Nucleus accumbens (tissue), 56 donors: ENCODE measurements around the gene UFD1.

ENCODE experiments used
- DNase-seq, 56 donors: peaks; one replicate each; lab custom pipeline; 2025; lab: John Stamatoyannopoulos, UW

UFD1 gene

DNA sequence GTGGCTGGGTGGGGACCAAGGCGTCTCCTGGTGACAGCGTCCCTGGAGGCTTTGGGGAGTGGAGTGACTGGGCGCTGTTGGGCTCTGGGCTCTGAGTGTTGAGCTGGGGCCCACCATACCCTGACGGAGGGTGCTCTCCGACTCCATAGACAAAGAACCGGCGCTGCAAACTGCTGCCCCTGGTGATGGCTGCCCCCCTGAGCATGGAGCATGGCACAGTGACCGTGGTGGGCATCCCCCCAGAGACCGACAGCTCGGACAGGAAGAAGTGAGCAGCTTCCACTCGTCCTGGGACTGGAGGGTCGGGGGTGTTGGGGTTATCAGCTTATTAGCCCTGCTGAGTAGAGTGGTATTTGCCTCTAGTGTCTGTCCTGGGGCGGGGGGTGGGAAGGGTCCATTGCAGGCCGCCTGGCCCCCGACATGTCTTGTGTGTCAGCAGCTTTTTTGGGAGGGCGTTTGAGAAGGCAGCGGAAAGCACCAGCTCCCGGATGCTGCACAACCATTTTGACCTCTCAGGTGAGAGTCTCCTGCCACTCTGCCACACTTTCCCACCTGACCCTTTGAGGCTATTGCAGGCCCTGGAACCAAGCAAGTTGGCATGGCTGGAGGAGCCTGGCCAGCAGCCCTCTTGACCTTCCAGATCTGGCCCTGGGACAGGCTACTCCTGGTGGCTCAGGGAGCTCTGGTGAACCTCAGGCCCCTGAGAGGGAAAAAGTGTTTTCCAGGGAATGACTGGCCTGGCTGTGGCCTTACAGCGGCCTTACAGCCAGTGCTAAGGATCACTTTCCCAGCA lies 37.6 kb upstream of the UFD1 start:
- DNase-seq: no peak

DNA sequence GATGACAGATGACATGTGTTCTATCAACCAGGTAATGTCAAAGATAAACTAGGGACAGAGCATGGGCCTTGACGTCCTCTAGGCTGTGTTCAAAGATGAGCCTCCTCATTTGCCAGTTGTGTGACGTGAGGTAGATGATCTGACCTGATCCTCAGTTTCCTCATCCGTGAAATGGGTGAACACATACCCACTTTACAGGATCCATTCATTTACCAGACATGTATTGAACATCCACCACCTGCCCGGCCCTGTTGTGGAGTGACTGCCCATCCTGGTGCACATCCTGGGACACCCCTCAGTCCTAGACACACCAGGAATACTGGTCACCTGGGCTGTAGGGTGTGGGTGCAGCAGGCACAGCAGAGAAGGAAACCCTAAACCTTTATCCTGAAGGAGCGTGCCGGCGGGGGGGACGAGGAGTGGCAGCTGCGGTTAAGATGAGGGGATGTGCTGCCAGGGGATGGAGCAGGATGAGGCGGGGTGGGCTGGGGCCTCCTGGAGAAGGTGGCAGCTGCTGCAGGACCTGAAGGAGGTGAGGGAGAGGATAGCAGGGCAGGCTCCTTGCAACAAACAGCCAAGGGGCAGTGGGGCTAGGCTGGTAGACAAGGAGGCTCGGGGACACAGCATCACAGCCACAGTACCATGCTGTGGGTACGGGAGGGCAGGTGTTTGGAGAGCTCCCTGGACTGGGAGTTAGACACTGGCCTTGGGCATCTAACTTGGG lies 36.8 kb upstream of the UFD1 start:
- no peak for DNase-seq

DNA sequence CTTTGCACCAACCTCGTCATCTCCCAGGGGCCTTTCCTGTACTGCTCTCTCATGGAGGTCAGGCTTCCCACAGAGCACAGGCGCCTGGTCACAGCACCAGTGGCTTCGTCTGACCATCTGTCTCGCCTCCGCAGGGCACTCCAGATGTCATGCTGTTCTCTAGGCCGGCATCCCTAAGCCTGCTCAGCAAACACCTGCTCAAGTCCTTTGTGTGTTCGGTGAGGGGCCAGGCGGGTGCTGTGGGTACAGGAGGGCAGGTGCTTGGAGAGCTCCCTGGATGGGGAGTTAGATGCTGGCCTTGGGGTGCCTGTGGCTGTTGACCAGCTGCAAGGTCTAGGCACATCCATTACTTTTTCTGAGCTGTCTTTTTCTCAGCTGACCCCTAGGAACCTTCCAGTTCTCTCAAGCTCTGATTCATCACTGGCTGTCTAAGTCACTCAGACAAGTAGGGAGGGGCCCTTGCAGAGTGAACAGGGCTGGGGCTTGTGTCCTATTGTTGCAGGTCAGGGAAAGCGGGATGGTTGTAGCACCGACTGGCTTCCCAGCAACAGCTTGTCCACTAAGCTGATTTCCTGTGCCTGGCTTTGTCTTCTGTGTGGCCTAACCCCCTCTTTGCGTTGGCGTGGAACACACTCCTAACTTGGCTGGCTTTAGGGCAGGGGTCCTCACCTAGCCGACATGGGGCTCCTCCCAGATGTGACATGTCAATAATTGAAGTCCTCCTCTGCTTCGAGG lies 36.0 kb upstream of the UFD1 start:
- no peak for DNase-seq

DNA sequence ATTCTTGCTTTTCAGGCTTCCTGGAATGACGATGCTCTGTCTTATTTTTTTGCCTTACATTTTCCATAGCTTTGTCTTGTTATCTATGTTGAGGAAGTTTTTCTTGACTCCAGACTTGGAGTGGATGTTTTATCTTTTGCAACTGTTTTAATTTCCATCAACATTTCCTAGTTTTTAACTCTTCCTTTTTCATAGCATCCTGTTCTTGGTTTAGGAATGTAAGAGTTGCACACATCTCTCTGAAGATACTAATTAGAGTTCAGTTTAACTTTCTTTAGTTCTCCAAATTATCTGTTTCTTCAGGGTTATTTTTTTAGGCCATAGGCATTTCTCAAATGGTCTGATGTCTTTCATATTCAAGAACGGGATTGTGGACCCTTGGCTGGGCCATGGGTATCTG lies 34.8 kb upstream of the UFD1 start:
- no peak for DNase-seq

DNA sequence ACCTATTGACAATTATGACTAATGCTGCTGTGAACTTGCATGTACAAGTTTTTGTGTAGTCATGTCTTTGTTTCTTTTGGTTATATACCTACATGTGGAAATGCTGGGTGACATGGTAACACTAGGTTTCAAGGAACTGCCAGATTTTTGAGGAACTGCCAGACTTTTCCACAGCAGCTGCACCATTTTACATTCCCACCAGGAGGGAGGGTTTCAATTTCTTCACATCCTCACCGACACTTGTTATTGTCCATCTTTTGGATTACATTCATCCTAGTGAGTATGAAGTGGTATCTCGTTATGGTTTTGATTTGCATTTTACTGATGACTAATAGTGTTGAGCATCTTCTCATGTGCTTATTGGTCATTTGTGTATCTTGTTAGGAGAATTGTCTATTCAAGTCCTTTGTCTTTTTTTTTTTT lies 31.9 kb upstream of the UFD1 start:
- DNase-seq: no peak

DNA sequence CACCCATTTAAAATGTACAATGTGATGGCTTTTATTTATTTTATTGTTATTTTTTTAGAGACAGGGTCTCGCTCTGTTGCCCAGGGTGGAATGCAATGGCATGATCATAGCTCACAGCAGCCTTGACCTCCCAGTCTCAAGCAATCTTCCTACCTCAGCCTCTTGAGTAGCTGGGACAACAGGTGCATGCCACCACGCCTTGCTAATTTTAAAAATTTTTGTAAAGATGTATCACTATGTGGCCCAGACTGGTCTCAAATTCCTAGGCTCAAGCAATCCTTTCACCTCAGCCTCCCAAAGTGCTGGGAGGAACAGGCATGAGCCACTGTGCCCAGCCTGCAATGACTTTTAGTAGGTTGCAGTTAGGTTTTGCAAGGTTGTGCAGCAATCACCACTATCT lies 30.9 kb upstream of the UFD1 start:
- no peak for DNase-seq

DNA sequence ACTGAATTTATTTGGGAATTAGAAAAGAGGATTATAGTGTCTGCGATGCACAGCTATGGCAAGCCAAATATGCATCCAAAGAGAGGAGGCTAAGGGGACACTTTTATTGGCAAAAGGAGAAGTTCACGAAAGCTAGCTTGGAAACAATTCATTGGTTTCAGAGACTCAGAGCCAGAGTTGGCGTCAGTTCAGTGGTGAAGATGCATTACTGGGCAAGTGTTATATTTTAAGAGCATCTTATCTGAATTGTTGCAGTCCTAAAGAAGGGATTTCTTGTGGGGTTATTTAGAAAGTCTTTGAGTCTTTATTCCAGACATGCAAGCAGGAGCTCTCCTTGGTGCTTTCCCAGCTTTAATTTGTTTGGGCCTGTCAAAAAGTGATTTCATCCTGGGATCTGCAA lies 30.2 kb upstream of the UFD1 start:
- no peak for DNase-seq

DNA sequence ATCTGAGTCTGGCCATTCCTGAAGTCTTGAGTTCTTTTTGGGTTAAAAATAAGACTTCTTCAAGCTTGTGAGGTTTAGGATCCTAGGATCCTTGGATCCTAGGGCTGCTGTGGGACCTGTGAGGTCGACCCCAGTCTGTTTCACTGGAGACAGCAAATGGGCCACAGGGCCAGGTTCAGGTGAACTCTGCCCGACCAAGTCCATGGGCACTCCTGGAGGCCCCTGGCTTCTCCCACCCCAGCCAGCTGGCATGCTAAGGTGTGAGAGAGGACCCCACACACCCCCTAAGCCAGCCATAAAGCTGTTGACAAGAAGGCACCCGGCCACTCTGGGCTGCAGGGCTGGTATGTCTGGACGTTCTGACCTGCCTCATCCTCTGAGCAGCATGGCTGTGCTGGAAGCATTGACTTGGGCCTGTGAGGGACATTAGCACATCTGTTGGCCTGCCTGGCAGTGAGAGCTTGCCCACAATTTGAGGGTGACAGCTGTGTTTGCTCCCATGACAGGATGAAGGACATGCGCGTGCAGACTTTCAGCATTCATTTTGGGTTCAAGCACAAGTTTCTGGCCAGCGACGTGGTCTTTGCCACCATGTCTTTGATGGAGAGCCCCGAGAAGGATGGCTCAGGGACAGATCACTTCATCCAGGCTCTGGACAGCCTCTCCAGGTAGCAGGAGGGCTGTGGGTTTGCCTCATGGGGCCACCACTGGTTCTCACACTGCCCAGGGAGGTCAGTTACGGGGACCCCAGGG lies 29.2 kb upstream of the UFD1 start:
- no peak for DNase-seq

DNA sequence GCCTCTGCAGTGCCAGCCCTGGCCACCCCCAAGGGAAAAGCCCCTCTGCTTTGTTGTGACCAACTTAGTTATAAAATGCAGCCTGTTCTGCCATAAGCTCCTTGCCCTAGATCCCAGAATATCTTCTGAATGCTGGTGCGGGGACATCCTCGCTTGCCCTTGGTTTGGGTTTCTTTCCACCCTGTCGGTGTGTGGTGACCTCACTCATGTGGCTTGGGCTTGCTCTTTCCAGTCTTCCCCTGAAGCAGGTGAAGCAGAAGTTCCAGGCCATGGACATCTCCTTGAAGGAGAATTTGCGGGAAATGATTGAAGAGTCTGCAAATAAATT lies 28.5 kb upstream of the UFD1 start:
- no peak for DNase-seq

DNA sequence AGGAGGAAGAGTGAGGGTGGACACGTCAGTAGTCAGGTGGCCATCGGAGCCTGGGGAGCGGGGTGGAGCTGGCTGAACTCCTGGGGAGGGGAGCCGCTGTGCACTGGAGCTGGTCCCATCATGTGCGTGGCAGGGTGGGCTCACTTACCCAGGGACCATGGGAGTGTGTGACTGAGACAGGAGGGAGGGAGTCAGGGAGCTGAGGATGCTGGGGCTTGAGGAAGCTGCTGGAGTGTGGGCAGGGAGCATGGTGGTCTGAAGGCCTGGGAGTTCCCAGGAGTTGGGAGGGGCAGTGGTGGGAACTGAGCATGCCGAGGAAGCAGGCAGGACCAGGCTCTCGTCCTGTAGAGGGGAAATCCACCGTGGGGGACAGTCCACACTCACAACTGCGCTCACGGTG lies 27.2 kb upstream of the UFD1 start:
- DNase-seq: no peak

DNA sequence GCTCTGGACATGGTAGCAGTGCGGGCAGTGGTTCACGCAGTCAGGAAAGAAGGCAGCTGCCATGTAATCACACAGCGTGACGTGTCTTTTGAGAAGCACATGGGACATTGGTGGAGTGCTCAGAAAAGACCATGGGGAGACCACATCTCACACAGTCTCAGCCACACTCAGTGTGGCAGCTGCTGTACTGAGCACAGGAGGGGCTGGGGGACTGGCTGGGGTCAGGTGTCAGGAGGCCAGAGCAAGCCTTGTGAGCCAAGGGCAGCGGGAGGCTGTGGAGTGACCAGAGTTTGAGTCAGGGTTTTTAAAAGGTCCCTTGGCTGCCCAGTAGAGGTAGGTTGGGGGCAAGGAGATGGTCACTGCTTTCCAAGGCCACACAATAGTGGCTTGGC lies 26.7 kb upstream of the UFD1 start:
- DNase-seq: no peak

DNA sequence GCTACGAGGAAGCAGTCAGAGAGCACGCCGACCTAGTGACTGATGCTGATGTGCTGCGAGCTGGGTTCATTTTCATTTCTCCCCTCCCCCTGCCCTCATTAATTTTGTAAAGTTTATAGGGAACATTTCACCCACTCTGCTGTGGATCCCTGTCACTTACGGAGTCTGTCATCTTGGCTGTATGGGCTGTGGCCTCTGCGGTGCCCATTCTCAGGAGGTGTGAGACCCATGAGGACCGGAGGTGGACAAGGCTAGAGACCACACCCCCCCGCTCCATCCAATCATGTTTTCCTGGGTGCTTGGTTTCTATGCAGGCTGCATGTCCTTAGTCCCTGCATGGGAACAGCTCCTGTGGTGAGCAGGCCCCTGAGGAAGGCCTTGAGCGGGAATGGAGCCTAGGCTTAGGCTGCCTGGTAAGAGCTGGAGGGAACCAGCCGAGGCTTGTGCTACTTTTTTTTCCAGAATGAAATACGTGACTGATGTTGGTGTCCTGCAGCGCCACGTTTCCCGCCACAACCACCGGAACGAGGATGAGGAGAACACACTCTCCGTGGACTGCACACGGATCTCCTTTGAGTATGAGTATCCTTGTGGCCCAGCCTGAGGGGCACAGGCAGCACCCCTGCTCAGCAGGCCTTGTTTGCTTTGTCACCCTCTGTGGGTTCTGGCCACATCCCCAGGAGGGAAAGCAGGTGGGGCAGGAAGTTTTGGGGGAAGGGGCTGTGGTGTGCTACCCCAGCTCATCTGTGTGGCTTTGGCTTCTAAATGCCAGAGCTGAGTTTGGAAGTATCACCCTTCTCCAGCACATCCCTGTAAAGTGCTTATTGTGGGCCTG lies 26.1 kb upstream of the UFD1 start:
- DNase-seq: no peak

DNA sequence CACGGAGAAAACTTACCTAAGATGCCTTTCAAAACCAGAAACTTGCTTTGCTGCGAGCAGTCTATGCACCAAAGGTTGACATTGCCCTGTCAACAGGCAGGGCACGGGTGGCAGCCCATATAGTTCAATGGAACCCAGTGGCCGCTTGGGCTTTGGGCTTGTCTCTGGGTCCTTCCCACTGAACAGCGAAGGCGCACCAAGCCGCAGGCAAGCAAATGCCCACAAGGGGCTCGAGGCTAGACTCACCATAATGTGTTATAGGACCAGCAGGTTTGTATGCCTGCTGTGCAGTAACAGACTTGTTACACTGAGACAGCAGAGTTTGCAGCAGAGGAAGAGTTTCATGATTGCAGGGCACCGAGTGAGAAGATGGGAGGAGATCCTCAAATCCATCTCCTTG lies 24.9 kb upstream of the UFD1 start:
- DNase-seq: no peak

DNA sequence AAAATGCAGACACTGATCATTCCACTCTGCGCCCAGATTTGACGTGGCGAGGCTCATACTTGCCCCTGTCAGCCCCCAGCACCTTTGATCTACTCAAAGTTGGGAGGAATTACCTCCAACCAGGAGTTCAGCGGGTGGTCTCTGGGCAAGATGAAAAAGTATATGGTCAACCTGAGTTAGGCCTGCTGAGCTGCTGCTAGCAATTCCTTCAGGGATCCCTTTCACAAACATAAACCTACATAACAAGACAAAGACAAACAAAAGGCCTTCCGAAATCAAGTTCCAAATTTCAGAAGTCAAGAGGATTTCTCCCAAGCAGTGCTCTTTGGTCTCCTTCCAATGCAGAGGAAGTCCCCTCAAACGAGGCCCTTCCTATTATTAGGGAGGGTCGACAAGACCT lies 24.4 kb upstream of the UFD1 start:
- no peak for DNase-seq

DNA sequence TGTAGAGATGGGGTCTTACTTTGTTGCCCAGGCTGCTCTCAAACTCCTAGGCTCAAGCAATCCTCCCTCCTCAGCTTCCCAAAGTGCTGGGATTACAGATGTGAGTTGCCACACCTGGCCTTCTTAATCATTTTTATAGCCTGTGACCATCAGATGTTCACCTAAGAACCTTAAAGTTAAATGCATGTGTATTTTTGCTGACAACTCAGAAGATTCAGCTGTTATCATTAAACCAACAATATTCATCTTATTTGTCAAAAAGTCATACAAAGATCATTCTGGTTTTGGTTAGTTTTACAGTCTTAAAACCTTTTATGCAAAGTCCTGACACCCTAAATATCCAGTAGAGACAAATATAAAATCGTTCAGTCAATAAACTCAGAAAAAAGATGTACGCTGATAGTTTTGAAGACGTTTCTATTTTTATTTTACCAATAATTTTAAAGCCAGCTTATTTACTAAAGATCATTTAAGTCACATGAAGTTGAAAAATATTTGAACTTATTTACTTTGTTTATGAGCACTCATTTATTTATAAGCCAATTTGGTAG lies 23.0 kb upstream of the UFD1 start:
- DNase-seq: no peak

DNA sequence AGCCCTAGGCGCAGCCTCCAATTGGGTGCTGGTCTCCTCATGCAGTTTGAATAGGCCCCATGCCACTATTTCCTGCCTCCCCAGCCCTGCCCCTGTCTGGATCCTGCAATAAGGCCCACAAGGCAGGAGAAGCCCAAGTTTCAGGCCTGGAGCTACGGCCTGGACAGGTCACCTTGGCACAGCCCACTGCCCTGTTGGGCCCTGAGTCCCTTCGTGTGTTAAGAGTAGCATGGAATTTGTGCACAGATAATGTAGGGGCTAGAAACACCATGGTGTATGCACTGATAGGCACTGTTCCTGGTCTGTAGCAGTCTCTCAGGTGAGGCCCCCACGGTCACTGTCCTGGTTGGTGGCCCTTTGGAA lies 20.9 kb upstream of the UFD1 start:
- DNase-seq: no peak

DNA sequence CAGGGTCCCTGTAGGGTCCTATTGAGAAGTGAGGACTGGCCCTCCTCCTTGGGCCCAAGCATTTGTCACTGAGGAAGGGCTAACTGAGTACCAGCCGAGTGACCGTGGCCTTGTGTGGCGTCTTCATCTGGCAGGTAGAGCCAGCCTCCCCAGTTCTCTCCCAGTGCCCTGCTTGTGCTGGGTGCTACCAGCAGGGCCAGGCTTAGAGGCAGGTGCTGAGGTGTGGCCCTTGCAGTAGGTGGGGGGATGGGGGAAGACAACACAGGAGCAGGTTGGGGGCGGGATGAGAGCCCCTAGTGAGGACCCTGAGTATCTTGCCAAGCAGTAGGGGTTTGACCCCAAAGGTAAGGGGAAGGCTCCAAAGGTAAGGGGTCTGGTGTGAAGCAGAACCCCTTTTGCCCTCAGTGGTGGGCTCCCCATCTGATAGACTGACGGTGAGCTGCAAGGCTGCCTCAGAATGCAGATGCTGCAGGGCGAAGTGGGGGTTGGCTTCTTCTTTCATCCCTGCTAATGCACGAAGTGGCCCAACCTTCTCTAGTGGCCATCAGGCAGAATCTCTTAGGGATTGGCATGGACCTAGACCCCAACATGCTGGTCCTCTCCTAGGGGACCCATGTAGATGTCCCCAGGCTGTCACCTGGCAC lies 20.4 kb upstream of the UFD1 start:
- no peak for DNase-seq

DNA sequence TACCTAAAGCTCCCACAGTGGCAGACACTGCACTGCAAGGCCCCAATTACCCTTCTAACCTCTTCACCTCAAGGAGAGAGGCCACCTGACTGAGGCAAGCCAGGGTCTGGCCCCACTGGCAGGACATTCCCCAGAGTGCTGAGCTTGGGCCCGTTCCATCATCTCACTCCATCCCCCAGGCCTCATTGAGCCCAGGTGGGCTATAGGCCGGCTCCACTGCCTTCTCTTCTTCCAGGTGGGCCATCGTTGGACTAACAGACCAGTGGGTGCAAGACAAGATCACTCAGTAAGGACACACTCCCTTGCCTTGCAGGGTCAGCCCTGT lies 19.8 kb upstream of the UFD1 start:
- DNase-seq: no peak

DNA sequence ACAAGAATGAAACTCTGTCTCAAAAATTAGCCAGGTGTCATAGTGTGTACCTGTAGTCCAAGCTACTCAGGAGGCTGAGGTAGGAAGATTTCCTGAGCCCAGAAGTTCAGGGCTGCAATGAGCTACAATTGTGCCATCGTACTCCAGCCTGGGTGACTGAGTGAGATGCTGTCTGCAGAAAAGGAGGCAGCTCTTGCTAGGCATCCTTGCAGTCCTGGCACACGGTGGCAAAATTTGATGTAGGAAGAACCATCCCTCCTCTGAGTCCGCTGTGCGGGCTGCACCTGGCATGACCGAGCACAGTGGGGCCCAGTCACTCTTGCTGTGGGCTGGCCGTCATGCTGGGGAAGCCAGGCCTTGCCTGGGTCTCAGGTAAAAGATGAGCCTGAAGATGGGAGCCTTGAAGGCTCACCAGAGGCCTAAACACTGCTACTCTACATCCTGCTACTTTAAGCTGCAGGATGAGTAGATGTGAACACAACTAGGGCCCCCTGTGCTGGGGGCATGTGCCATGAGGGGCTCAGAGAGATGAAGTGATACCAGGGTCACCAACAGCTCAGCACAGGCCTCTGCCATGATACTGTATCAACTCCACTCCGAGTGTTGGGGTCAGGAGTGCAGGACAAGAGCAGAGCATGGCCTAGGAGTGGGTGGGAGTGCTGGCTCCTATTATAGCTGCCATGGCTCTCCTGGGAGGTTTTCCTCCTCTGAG lies 19.3 kb upstream of the UFD1 start:
- DNase-seq: no peak
